ENCODE results near the gene DHRS4L2. TPM values are rescaled to one million over a fixed set of nuclear protein-coding genes. Genes with fewer than 3 reads are reported as not detected.
A peak's percentile ranks its signal among the peaks of the same experiment; 100 is the strongest.
"Not testable (repeated sequence)": the region's sequence is repeated elsewhere in the genome, so short reads cannot be mapped to it uniquely, and the experiment has no call there.

Gene DHRS4L2
- total and polyA plus RNA-seq, 10 of the 15 experiments (the other 5 are each of a cell fraction or from before 2014, with no cell fraction given) = 2.8 to 49.3 (median 21.8) TPM

GRCh38 chr14:23989734-23990445, 1.2 kb downstream of the DHRS4L2 start:
- H4K20me1 ChIP-seq (ENCODE audit: control insufficient read depth, insufficient read depth); intact Hi-C loops (cut with micrococcal nuclease; ENCODE audit: unreplicated experiment); H2AFZ ChIP-seq (ENCODE audit: control insufficient read depth, low read depth, low read length); BruUV-seq (replicated peaks); in situ Hi-C loops (cut with MboI); H3K9me3 ChIP-seq (replicated peaks; ENCODE audit: control insufficient read depth, insufficient read depth, low read length); H3K9ac ChIP-seq (ENCODE audit: control insufficient read depth, insufficient read depth, low read length); FAIRE-seq; H3K79me2 ChIP-seq (ENCODE audit: control insufficient read depth, insufficient read depth, low read length); H3K4me1 ChIP-seq (ENCODE audit: control insufficient read depth, insufficient read depth, low read length); DNase-seq (ENCODE audit: low read depth, low spot score); H3K27me3 ChIP-seq (replicated peaks in 1 of 2; ENCODE audit: control insufficient read depth in 2 of 2, insufficient read depth in 2 of 2, low read length in 1 of 2); H3K36me3 ChIP-seq (ENCODE audit: control insufficient read depth in 2 of 2, insufficient read depth in 2 of 2, low read length in 1 of 2); RAD21 ChIA-PET (ENCODE audit: unreplicated experiment): not testable (repeated sequence)
- peak overlapping the region; percentile 71; the same call in 1 of the 2 replicates for H3K4me2 ChIP-seq (ENCODE audit: control insufficient read depth, insufficient read depth)
- H3K4me3 ChIP-seq = peak overlapping the region; percentile 72
- WGBS (ENCODE audit: insufficient coverage, insufficient replicate concordance, low lambda C conversion rate, missing lambda C conversion rate) = 64% methylated on average over 15 of the region's 21 CpGs
- peak; percentile 65 for ATAC-seq
- CTCF ChIA-PET = interaction anchor here (1.0 kb wide), 1 partner anchor 171 kb away, joined by 3 read pairs; the partner anchor contains the start of gene IRF9
- H3K27ac ChIP-seq (ENCODE audit: control insufficient read depth, insufficient read depth) = peak overlapping the region; percentile 73
- SMC1A ChIA-PET (ENCODE audit: uncharacterized antibody, unreplicated experiment) = interaction anchor here (0.7 kb wide), 1 partner anchor 101 kb away, joined by 3 read pairs; no protein-coding TSS in a partner anchor
- POLR2A ChIA-PET = interaction anchor here (0.6 to 0.7 kb wide), 2 partner anchors 85 to 222 kb away, joined by 3 read pairs; no protein-coding TSS in a partner anchor
- TF ChIP-seq JUNB (IDR thresholded peaks at IDR 0.05) (peak; percentile 51), RUNX3 (IDR thresholded peaks at IDR 0.05; ENCODE audit: low read length) (0 out of 2 replicates have a peak, but pooled peaks have one; percentile 16), EED (IDR thresholded peaks at IDR 0.05; ENCODE audit: low read depth) (peak; percentile 43; the same call in 1 of the 2 replicates)

- FAIRE-seq; H3K27me3 ChIP-seq (replicated peaks in 1 of 2; ENCODE audit: control insufficient read depth in 2 of 2, insufficient read depth in 2 of 2, low read length in 1 of 2); DNase-seq (ENCODE audit: low read depth, low spot score); CTCF ChIA-PET; intact Hi-C loops (cut with micrococcal nuclease; ENCODE audit: unreplicated experiment); H2AFZ ChIP-seq (ENCODE audit: control insufficient read depth, low read depth, low read length); H3K4me3 ChIP-seq; BruUV-seq (replicated peaks); ATAC-seq; H3K36me3 ChIP-seq (ENCODE audit: control insufficient read depth in 2 of 2, insufficient read depth in 2 of 2, low read length in 1 of 2); H4K20me1 ChIP-seq (ENCODE audit: control insufficient read depth, insufficient read depth); RAD21 ChIA-PET (ENCODE audit: unreplicated experiment); H3K9ac ChIP-seq (ENCODE audit: control insufficient read depth, insufficient read depth, low read length); in situ Hi-C loops (cut with MboI); H3K79me2 ChIP-seq (ENCODE audit: control insufficient read depth, insufficient read depth, low read length); H3K9me3 ChIP-seq (replicated peaks; ENCODE audit: control insufficient read depth, insufficient read depth, low read length); H3K27ac ChIP-seq (ENCODE audit: control insufficient read depth, insufficient read depth); SMC1A ChIA-PET (ENCODE audit: uncharacterized antibody, unreplicated experiment); H3K4me1 ChIP-seq (ENCODE audit: control insufficient read depth, insufficient read depth, low read length); H3K4me2 ChIP-seq (ENCODE audit: control insufficient read depth, insufficient read depth): not testable (repeated sequence)
- WGBS (ENCODE audit: insufficient coverage, insufficient replicate concordance, low lambda C conversion rate, missing lambda C conversion rate) = 100% methylated on average over 1 of the region's 1 CpG
- POLR2A ChIA-PET = interaction anchor here (0.6 kb wide), 1 partner anchor 221 kb away, joined by 3 read pairs; no protein-coding TSS in a partner anchor
Measured at GRCh38 chr14:23990961-23991360, 2.2 kb downstream of the DHRS4L2 start.

GRCh38 chr14:23993042-23993441, 4.3 kb downstream of the DHRS4L2 start:
- RAD21 ChIA-PET (ENCODE audit: unreplicated experiment); H4K20me1 ChIP-seq (ENCODE audit: control insufficient read depth, insufficient read depth); H3K4me1 ChIP-seq (ENCODE audit: control insufficient read depth, insufficient read depth, low read length); H3K27me3 ChIP-seq (replicated peaks in 1 of 2; ENCODE audit: control insufficient read depth in 2 of 2, insufficient read depth in 2 of 2, low read length in 1 of 2); FAIRE-seq; H3K79me2 ChIP-seq (ENCODE audit: control insufficient read depth, insufficient read depth, low read length); intact Hi-C loops (cut with micrococcal nuclease; ENCODE audit: unreplicated experiment); POLR2A ChIA-PET; BruUV-seq (replicated peaks); H3K27ac ChIP-seq (ENCODE audit: control insufficient read depth, insufficient read depth); DNase-seq (ENCODE audit: low read depth, low spot score); ATAC-seq; H3K36me3 ChIP-seq (ENCODE audit: control insufficient read depth in 2 of 2, insufficient read depth in 2 of 2, low read length in 1 of 2); H2AFZ ChIP-seq (ENCODE audit: control insufficient read depth, low read depth, low read length); H3K9ac ChIP-seq (ENCODE audit: control insufficient read depth, insufficient read depth, low read length); H3K9me3 ChIP-seq (replicated peaks; ENCODE audit: control insufficient read depth, insufficient read depth, low read length); H3K4me2 ChIP-seq (ENCODE audit: control insufficient read depth, insufficient read depth); CTCF ChIA-PET; SMC1A ChIA-PET (ENCODE audit: uncharacterized antibody, unreplicated experiment); H3K4me3 ChIP-seq; in situ Hi-C loops (cut with MboI): not testable (repeated sequence)
- WGBS (ENCODE audit: insufficient coverage, insufficient replicate concordance, low lambda C conversion rate, missing lambda C conversion rate) = 98% methylated on average over 3 of the region's 3 CpGs

GRCh38 chr14:23996009-23996408, 7.3 kb downstream of the DHRS4L2 start:
- SMC1A ChIA-PET (ENCODE audit: uncharacterized antibody, unreplicated experiment); H3K9me3 ChIP-seq (replicated peaks; ENCODE audit: control insufficient read depth, insufficient read depth, low read length); in situ Hi-C loops (cut with MboI); FAIRE-seq; H4K20me1 ChIP-seq (ENCODE audit: control insufficient read depth, insufficient read depth); CTCF ChIA-PET; H3K4me2 ChIP-seq (ENCODE audit: control insufficient read depth, insufficient read depth); intact Hi-C loops (cut with micrococcal nuclease; ENCODE audit: unreplicated experiment); ATAC-seq; H3K79me2 ChIP-seq (ENCODE audit: control insufficient read depth, insufficient read depth, low read length); H3K27me3 ChIP-seq (replicated peaks in 1 of 2; ENCODE audit: control insufficient read depth in 2 of 2, insufficient read depth in 2 of 2, low read length in 1 of 2); H3K4me1 ChIP-seq (ENCODE audit: control insufficient read depth, insufficient read depth, low read length); H2AFZ ChIP-seq (ENCODE audit: control insufficient read depth, low read depth, low read length); BruUV-seq (replicated peaks); H3K9ac ChIP-seq (ENCODE audit: control insufficient read depth, insufficient read depth, low read length); RAD21 ChIA-PET (ENCODE audit: unreplicated experiment); POLR2A ChIA-PET; H3K27ac ChIP-seq (ENCODE audit: control insufficient read depth, insufficient read depth); DNase-seq (ENCODE audit: low read depth, low spot score); H3K36me3 ChIP-seq (ENCODE audit: control insufficient read depth in 2 of 2, insufficient read depth in 2 of 2, low read length in 1 of 2); H3K4me3 ChIP-seq: not testable (repeated sequence)
